Adipocyte (in vitro differentiated cells): Measurements from ENCODE around the gene VCL.
A peak's percentile ranks its signal among the peaks of the same experiment; 100 is the strongest.
"Not testable (repeated sequence)": the region's sequence is repeated elsewhere in the genome, so short reads cannot be mapped to it uniquely, and the experiment has no call there.

Experiments used
- DNase-seq: peaks from one replicate; pipeline ENCODE4 v3.0.0-alpha.2; 2015; ENCODE audit warnings: low read depth
- H3K27me3 ChIP-seq: replicated peaks from 2 replicates; pipeline ENCODE4 v1.7.0; 2013; ENCODE audit warnings: mild to moderate bottlenecking, low read length, moderate library complexity; ENCODE audit not compliant: control insufficient read depth, insufficient read depth
- H3K36me3 ChIP-seq: 2 replicates; pipeline ENCODE4 v1.7.0; 2013; ENCODE audit warnings: low read length, mild to moderate bottlenecking, moderate library complexity; ENCODE audit not compliant: control insufficient read depth, insufficient read depth, severe bottlenecking
- H3K4me1 ChIP-seq: 2 replicates; pipeline ENCODE4 v1.7.0; 2013; ENCODE audit warnings: mild to moderate bottlenecking, low read length, moderate library complexity; ENCODE audit not compliant: control insufficient read depth, insufficient read depth
- H3K4me3 ChIP-seq: 2 replicates; pipeline ENCODE4 v1.7.0; 2013; ENCODE audit warnings: mild to moderate bottlenecking, low read length, moderate library complexity
- H3K9ac ChIP-seq: 2 replicates; pipeline ENCODE4 v1.7.0; 2013; ENCODE audit warnings: mild to moderate bottlenecking, low read length, moderate library complexity
- H3K9me3 ChIP-seq: 2 replicates; pipeline ENCODE4 v1.7.0; 2013; ENCODE audit warnings: mild to moderate bottlenecking, low read length, moderate library complexity; ENCODE audit not compliant: control insufficient read depth

Gene VCL

GRCh38 chr10:74012480-74012879 lies 14.6 kb downstream of the VCL start:
- H3K4me3 ChIP-seq, result peak overlapping the region; percentile 54
- H3K4me1 ChIP-seq, result peaks cover 56% of the 10 kb centered on the region
- peaks cover 3% of the 10 kb centered on the region for H3K36me3 ChIP-seq
- H3K9me3 ChIP-seq, result no peaks in the 10 kb centered on the region
- DNase-seq, result no peak
- peak overlapping the region; percentile 65 for H3K9ac ChIP-seq
- no peaks in the 10 kb centered on the region for H3K27me3 ChIP-seq

GRCh38 chr10:74013004-74013403 lies 15.1 kb downstream of the VCL start:
- peak overlapping the region; percentile 54 for H3K4me3 ChIP-seq
- no peak for DNase-seq
- H3K36me3 ChIP-seq, result peaks cover 3% of the 10 kb centered on the region
- peak overlapping the region; percentile 65 for H3K9ac ChIP-seq
- peaks cover 58% of the 10 kb centered on the region for H3K4me1 ChIP-seq
- H3K9me3 ChIP-seq, result no peaks in the 10 kb centered on the region
- no peaks in the 10 kb centered on the region for H3K27me3 ChIP-seq

GRCh38 chr10:74014574-74014973 lies 16.7 kb downstream of the VCL start:
- not testable (repeated sequence) for DNase-seq, H3K9me3 ChIP-seq, H3K4me3 ChIP-seq, H3K27me3 ChIP-seq, H3K9ac ChIP-seq, H3K36me3 ChIP-seq
- H3K4me1 ChIP-seq, result peaks cover 59% of the 10 kb centered on the region

- no peak for DNase-seq
- no peaks in the 10 kb centered on the region for H3K9me3 ChIP-seq
- H3K9ac ChIP-seq, result peak overlapping the region; percentile 13
- H3K36me3 ChIP-seq, result peaks cover 13% of the 10 kb centered on the region
- no peaks in the 10 kb centered on the region for H3K27me3 ChIP-seq
- peak overlapping the region; percentile 3 for H3K4me3 ChIP-seq
- H3K4me1 ChIP-seq, result peaks cover 47% of the 10 kb centered on the region
Observed at GRCh38 chr10:74018241-74018640, 20.3 kb downstream of the VCL start.

GRCh38 chr10:74021248-74022055 lies 23.5 kb downstream of the VCL start:
- Histone ChIP-seq H3K4me3 (peak overlapping the region; percentile 44), H3K9ac (peak overlapping the region; percentile 37), H3K36me3 (peaks cover 15% of the 10 kb centered on the region), H3K9me3 (no peaks in the 10 kb centered on the region), H3K4me1 (peaks cover 51% of the 10 kb centered on the region), H3K27me3 (no peaks in the 10 kb centered on the region)
- DNase-seq, result peak; percentile 93

- Histone ChIP-seq H3K9ac (no peak overlapping the region), H3K9me3 (no peaks in the 10 kb centered on the region), H3K27me3 (no peaks in the 10 kb centered on the region), H3K4me3 (no peak overlapping the region), H3K36me3 (peaks cover 15% of the 10 kb centered on the region), H3K4me1 (peaks cover 51% of the 10 kb centered on the region)
- DNase-seq, result no peak
Observed at GRCh38 chr10:74022926-74023629, 25.2 kb downstream of the VCL start.

- H3K27me3 ChIP-seq, result no peaks in the 10 kb centered on the region
- H3K9me3 ChIP-seq, result no peaks in the 10 kb centered on the region
- no peak overlapping the region for H3K9ac ChIP-seq
- peaks cover 44% of the 10 kb centered on the region for H3K4me1 ChIP-seq
- peaks cover 11% of the 10 kb centered on the region for H3K36me3 ChIP-seq
- DNase-seq, result no peak
- no peak overlapping the region for H3K4me3 ChIP-seq
Observed at GRCh38 chr10:74024600-74024999, 26.7 kb downstream of the VCL start.

GRCh38 chr10:74025380-74025978 lies 27.6 kb downstream of the VCL start:
- no peaks in the 10 kb centered on the region for H3K9me3 ChIP-seq
- peaks cover 11% of the 10 kb centered on the region for H3K36me3 ChIP-seq
- no peaks in the 10 kb centered on the region for H3K27me3 ChIP-seq
- no peak for DNase-seq
- H3K9ac ChIP-seq, result no peak overlapping the region
- no peak overlapping the region for H3K4me3 ChIP-seq
- H3K4me1 ChIP-seq, result peaks cover 53% of the 10 kb centered on the region

GRCh38 chr10:74026428-74027015 lies 28.6 kb downstream of the VCL start:
- no peaks in the 10 kb centered on the region for H3K9me3 ChIP-seq
- H3K4me1 ChIP-seq, result peaks cover 52% of the 10 kb centered on the region
- peaks cover 11% of the 10 kb centered on the region for H3K36me3 ChIP-seq
- DNase-seq, result no peak
- H3K9ac ChIP-seq, result no peak overlapping the region
- no peak overlapping the region for H3K4me3 ChIP-seq
- H3K27me3 ChIP-seq, result no peaks in the 10 kb centered on the region

GRCh38 chr10:74027702-74028101 lies 29.8 kb downstream of the VCL start:
- no peaks in the 10 kb centered on the region for H3K27me3 ChIP-seq
- no peaks in the 10 kb centered on the region for H3K9me3 ChIP-seq
- DNase-seq, result no peak
- H3K9ac ChIP-seq, result no peak overlapping the region
- no peak overlapping the region for H3K4me3 ChIP-seq
- H3K36me3 ChIP-seq, result peaks cover 11% of the 10 kb centered on the region
- peaks cover 45% of the 10 kb centered on the region for H3K4me1 ChIP-seq

GRCh38 chr10:74029943-74030342 lies 32.0 kb downstream of the VCL start:
- Histone ChIP-seq H3K36me3 (no peaks in the 10 kb centered on the region), H3K27me3 (no peaks in the 10 kb centered on the region)

More at GRCh38 chr10:74029943-74030342, 32.0 kb downstream of the VCL start:
- no peak for DNase-seq
- Histone ChIP-seq H3K9me3 (no peaks in the 10 kb centered on the region), H3K9ac (no peak overlapping the region), H3K4me1 (peaks cover 39% of the 10 kb centered on the region), H3K4me3 (no peak overlapping the region)
